Stimulated activated CD4-positive, alpha-beta T cell treated with anti-CD3 and anti-CD28 coated beads, TNF-alpha, amount 100 ng/mL, for 4 hours (primary cell): ENCODE data around the gene PHKA2.

ENCODE experiments used
- DNase-seq, 3 experiments: peaks; one replicate each; pipeline ENCODE4 v3.0.0-alpha.2; 2020; ENCODE audit warnings: low read depth in 3 of 3

PHKA2 gene

GRCh38 chrX:18973527-18974192 is 10.3 kb downstream of the PHKA2 start:
- no peak for DNase-seq

- DNase-seq = no peak
Observed at GRCh38 chrX:18971506-18971905, 12.4 kb downstream of the PHKA2 start.

DNA sequence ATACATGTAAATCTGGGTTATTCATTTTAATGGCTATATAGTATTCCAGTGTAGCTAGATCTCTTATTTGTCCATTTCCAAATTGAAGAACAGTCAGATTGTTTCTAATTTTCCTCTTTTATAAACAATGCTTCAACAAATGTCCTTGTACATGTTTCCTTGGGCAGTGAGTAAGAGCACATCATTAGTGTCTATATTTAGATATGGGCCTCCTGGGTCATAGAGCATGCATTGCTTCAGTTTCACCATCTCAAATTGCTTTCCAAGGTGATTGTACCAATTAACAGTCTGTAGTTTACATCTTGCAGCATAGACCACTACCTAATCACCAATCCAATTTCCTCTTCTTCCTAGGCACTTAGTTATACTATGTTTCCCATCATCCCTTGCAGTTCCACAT is 13.4 kb downstream of the PHKA2 start:
- DNase-seq = no peak

GRCh38 chrX:18966624-18967023 is 17.3 kb downstream of the PHKA2 start:
- DNase-seq = no peak

DNA sequence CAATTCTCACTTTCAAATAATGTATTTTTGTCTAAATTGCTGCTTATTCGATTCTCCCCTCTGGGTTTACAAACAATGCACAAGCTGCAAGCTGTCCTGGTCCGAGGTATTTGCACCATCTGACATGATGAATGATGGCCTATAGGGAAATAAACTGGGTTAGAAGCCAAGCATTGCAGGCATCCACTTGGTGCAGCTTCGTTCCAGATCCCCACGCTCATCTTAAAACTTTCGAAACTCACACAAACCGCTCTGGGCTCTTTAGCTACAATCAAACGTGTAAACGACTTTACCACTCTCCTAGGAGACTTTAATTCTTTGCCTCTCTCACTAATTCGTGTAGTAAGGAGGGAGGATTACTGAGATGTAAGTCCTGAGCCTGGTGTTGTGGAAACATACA is 19.0 kb downstream of the PHKA2 start:
- DNase-seq = no peak

GRCh38 chrX:18964026-18964425 is 19.9 kb downstream of the PHKA2 start:
- DNase-seq = no peak

DNA sequence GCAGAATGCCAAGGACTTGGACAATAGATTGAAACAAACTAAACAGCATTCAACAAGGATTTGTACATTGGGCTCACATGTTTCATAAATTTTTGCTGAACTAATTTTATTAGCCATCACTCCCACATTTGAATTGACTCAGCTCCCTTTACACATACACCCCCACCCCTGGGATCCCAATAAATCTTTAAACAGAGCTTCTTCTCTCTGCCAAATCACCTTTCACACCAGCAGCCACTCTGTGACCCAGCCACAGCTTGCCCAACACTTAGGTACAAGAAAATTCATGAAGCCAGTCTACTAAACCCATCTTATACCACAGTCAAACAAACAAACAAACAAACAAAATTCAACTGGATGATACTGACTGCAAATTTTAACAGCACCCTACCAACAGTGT is 21.6 kb downstream of the PHKA2 start:
- DNase-seq = no peak

DNA sequence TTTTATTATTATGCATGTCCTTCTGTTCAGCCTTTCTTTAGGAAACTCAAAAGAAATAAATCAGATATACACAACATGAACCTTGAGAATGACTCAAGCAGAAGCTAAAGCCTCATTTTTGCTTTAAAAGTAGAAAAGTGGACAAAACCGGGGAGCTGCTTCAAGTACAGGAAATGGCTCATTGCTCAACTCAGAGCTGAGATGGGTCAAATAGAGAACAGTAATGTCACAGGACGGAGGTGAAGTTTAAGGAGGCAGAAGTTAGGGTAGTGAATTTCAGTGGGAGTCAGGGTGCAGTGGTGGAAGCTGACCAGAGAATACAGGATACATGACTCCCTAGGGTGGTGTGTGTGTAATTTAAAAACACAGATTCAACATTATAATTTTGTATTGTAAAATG is 22.2 kb downstream of the PHKA2 start:
- DNase-seq = no peak

DNA sequence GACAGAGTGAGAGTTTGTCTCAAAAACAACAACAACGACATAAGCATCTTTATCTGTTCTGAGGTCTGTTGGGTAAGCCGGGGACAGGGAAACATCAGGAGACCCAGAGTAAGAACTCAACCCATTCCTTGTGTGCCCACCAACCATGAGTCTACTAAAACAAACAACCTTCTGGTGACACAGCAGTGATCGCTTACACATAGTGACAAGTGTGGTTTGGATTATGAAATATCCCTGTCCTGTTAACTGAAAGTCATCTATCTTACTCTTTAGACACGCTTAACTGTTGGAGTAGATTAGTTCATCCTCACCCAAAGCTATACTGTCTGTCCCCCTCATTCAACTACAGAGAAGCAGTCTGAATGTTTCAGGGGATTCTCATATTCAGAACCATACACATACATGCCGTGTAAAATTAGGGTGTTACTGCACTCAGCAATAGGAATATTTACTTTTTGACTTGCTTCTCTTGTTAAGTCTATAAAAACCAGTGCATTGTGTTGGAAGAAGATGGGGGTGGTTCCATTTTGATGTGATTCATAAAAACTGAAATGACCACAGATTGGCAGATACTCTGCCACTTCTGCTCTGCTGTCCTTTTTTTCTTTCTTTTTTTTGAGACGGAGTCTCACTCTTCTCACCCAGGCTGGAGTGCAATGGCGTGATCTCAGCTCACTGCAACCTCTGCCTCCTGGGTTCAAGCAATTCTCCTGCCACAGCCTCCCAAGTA is 27.4 kb downstream of the PHKA2 start:
- no peak for DNase-seq

DNA sequence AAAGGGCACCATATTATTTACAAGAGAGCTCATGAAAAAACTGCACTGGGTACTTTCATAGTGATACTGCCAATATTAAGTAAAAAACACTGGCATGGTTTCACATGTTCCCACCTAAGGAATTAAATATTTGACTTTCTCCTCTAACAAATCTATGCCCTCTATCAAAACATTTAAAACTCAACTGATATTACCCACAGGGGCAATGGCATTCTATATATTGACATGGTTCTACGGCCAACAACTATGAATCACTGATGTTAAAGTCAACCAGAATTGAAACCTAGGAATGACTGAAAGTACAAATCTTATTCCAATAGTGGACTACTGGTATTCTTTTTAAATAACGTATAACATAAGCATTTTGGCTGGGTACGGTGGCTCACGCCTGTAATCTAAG is 28.2 kb downstream of the PHKA2 start:
- no peak for DNase-seq

DNA sequence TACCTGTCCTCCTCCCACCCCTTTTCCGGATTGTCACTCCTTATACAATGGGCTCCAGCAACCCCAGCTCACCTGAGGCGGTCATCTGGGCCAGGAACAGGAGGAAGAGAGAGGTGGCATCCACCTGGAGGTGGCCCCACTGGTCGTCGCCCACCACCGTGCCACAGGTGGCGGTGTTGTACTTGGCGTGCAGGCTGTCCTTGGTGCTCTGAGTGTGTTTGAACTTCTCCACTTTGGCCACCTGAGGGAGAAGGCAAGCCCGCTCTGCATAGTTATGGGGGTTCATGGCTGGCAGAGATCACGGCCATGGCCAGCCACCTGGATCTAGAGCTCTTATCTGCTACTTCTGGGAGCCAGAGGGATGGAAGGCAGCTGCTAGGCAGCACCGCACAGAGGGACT is 32.9 kb downstream of the PHKA2 start:
- no peak for DNase-seq

DNA sequence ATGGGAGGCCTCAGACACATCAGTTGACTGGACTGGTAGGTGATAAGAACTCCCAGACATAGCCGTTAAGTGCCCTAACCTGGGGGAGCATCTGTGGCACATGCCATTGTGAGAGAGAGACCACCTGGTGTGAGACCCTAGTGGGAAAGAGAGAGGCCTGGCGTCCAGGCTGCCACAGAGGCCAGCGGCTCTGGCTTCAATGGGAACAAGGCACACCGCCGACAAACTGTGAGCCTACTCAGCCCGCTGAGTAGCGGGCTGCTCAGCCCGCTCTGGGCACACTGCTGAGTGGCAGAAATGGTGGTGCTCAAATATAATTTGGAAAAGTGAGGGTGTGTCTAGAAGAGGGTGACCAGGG is 34.0 kb downstream of the PHKA2 start:
- DNase-seq = no peak

- no peak for DNase-seq
Observed at GRCh38 chrX:18949291-18949943, 34.5 kb downstream of the PHKA2 start.

DNA sequence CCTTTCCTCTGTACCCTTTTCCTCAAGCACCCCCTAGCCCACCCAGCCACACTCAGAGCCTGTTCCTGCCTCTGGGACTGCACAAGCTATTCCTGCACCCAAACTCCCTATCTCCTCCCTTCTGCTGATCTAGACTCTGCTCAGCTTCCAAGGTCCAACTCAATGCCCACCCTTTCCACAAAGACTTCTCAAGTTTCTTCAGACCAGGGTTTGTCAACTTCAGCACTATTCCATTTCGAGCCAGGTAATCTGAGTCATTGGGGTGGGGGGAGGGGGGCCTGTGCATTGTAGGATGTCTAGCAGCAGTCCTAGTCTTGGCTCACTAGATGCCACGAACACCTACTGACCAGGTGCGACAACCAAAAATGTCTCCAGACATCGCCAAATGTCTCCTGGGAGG is 37.3 kb downstream of the PHKA2 start:
- DNase-seq = no peak

DNA sequence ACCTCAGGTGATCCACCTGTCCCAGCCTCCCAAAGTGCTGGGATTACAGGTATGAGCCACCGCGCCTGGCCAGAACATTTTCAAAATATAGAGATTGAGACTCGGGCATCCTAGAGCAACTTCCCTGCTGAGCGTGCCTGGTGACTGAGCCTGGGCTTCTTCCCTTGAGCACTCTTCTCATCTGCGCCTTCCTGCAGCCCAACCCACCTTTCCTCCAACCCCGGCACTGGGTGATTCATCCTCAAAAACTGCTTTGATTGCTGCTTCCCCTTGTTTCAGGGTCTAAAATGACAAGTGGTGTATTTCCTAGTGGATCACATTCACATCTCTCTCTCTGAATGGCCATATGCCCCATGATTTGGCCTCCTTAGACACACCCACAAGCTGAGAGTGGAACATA is 37.8 kb downstream of the PHKA2 start:
- no peak for DNase-seq

DNA sequence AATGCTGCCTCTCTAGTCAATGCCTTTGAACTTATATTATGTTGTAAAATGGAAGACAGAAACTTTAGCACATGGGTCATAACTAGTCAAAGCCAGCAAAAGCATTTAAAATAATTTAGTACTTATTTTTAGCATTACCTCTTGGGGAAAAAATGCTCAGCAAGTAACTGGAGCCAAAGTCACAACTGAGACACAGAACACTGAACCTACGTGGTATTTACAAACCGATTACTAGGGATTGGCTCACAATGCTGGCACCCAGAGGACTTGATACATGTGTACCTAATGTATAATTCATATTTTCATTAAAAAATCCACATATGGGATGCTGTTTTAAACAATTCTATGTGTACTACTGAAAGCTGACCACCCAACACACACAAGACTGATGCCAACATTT is 38.4 kb downstream of the PHKA2 start:
- DNase-seq = no peak

GRCh38 chrX:18944482-18944881 is 39.4 kb downstream of the PHKA2 start:
- no peak for DNase-seq

GRCh38 chrX:18941896-18942295 is 42.0 kb downstream of the PHKA2 start:
- DNase-seq = no peak

- no peak for DNase-seq
Observed at GRCh38 chrX:18938710-18939109, 45.2 kb downstream of the PHKA2 start.

GRCh38 chrX:18937173-18937572 is 46.7 kb downstream of the PHKA2 start:
- DNase-seq = no peak

DNA sequence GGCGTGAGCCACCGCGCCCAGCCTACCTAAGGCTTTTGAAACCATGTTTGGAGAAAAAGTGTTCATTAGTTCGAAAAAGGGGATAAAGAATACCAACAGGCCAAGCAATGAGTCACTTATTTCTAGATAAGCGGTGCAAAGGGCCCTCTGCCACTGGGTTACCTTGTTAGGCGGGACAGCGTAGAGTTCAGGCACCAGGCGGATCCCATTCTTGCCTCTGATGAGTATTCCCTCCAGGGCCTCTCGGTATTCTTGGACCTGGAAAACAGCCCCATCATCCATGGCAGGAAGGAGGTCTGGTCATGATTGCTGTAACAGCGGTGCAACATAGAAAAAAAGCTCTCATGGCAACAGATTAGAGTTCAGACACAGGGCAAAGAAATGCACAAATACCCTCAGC is 48.0 kb downstream of the PHKA2 start:
- no peak for DNase-seq

- DNase-seq = no peak
Observed at GRCh38 chrX:18934708-18935107, 49.2 kb downstream of the PHKA2 start.

GRCh38 chrX:18933617-18934016 is 50.3 kb downstream of the PHKA2 start:
- no peak for DNase-seq
